H9 (cell line): ENCODE data around the gene IMPA2. TPM values are rescaled to one million over a fixed set of nuclear protein-coding genes. Genes with fewer than 3 reads are reported as not detected.

Experiments
- DNase-seq: peaks from one replicate; pipeline ENCODE4 v3.0.0-alpha.2; 2017
- H2AFZ ChIP-seq: one replicate; pipeline ENCODE4 v1.6.1; 2013; ENCODE audit warnings: mild to moderate bottlenecking, low read length, control low read depth, moderate library complexity
- H2AK5ac ChIP-seq: 2 replicates; pipeline ENCODE4 v1.6.1; 2013; ENCODE audit warnings: low read length, control low read depth, mixed read lengths; ENCODE audit not compliant: insufficient read length
- H2BK120ac ChIP-seq: one replicate; pipeline ENCODE4 v1.6.1; 2013; ENCODE audit warnings: low read depth, mild to moderate bottlenecking, low read length, control low read depth, inconsistent platforms; ENCODE audit not compliant: poor library complexity, severe bottlenecking
- H2BK12ac ChIP-seq: 2 replicates; pipeline ENCODE4 v1.6.1; 2013; ENCODE audit warnings: low read length, control low read depth, mixed read lengths, low read depth; ENCODE audit not compliant: insufficient read length
- H2BK15ac ChIP-seq: 2 replicates; pipeline ENCODE4 v1.6.1; 2013; ENCODE audit warnings: low read depth, low read length, control low read depth
- H2BK20ac ChIP-seq: one replicate; pipeline ENCODE4 v1.6.1; 2013; ENCODE audit warnings: low read depth, mild to moderate bottlenecking, low read length, control low read depth, inconsistent platforms; ENCODE audit not compliant: poor library complexity, severe bottlenecking
- H2BK5ac ChIP-seq: 2 replicates; pipeline ENCODE4 v1.6.1; 2013; ENCODE audit warnings: low read length, control low read depth, mixed read lengths; ENCODE audit not compliant: insufficient read length
- H3K14ac ChIP-seq: 2 replicates; pipeline ENCODE4 v1.6.1; 2013; ENCODE audit warnings: low read length, control low read depth; ENCODE audit not compliant: insufficient read depth
- H3K18ac ChIP-seq: 2 replicates; pipeline ENCODE4 v1.6.1; 2013; ENCODE audit warnings: low read depth, mild to moderate bottlenecking, mixed read lengths, low read length, control low read depth; ENCODE audit not compliant: insufficient read length
- H3K23ac ChIP-seq: 2 replicates; pipeline ENCODE4 v1.6.1; 2013; ENCODE audit warnings: low read length, control low read depth, mixed read lengths, low read depth; ENCODE audit not compliant: insufficient read length
- H3K23me2 ChIP-seq: 2 replicates; pipeline ENCODE4 v1.6.1; 2013; ENCODE audit warnings: low read depth, mild to moderate bottlenecking, mixed read lengths, low read length, control low read depth; ENCODE audit not compliant: insufficient read length, poor library complexity, severe bottlenecking
- H3K27ac ChIP-seq: 2 replicates; pipeline ENCODE4 v1.5.1; 2013; ENCODE audit warnings: low read length, control low read depth, mixed read lengths, low read depth; ENCODE audit not compliant: insufficient read length
- H3K27me3 ChIP-seq: 2 replicates; pipeline ENCODE4 v1.6.1; 2013; ENCODE audit warnings: low read length, control low read depth, inconsistent platforms; ENCODE audit not compliant: insufficient read depth
- H3K4ac ChIP-seq: 2 replicates; pipeline ENCODE4 v1.6.1; 2013; ENCODE audit warnings: low read depth, mild to moderate bottlenecking, control low read depth, inconsistent platforms, low read length, moderate library complexity
- H3K4me1 ChIP-seq: 2 replicates; pipeline ENCODE4 v1.6.1; 2013; ENCODE audit warnings: low read length, control low read depth, inconsistent platforms; ENCODE audit not compliant: insufficient read depth
- H3K4me2 ChIP-seq: 2 replicates; pipeline ENCODE4 v1.6.1; 2013; ENCODE audit warnings: low read length, control low read depth, mixed read lengths; ENCODE audit not compliant: insufficient read length, insufficient read depth
- H3K56ac ChIP-seq: 2 replicates; pipeline ENCODE4 v1.6.1; 2013; ENCODE audit warnings: low read depth, mild to moderate bottlenecking, mixed read lengths, low read length, control low read depth; ENCODE audit not compliant: insufficient read length
- H3K79me1 ChIP-seq: 2 replicates; pipeline ENCODE4 v1.6.1; 2013; ENCODE audit warnings: low read depth, mild to moderate bottlenecking, moderate library complexity, low read length, control low read depth, inconsistent platforms; ENCODE audit not compliant: insufficient read depth, poor library complexity, severe bottlenecking
- H3K79me2 ChIP-seq: 2 replicates; pipeline ENCODE4 v1.6.1; 2013; ENCODE audit warnings: low read length, control low read depth, inconsistent platforms; ENCODE audit not compliant: insufficient read depth
- H3K9ac ChIP-seq: 2 replicates; pipeline ENCODE4 v1.6.1; 2013; ENCODE audit warnings: low read length, control low read depth, mixed read lengths; ENCODE audit not compliant: insufficient read length; ENCODE audit errors: extremely low read depth
- H3K9me3 ChIP-seq: one replicate; pipeline ENCODE4 v1.6.1; 2013; ENCODE audit warnings: low read depth, low read length, inconsistent platforms; ENCODE audit not compliant: control insufficient read depth
- H3T11ph ChIP-seq: one replicate; pipeline ENCODE4 v1.6.1; 2013; ENCODE audit warnings: mild to moderate bottlenecking, low read length, control low read depth, inconsistent platforms
- H4K20me1 ChIP-seq: one replicate; pipeline ENCODE4 v1.6.1; 2013; ENCODE audit not compliant: control insufficient read depth, insufficient read length, insufficient read depth
- H4K5ac ChIP-seq: 2 replicates; pipeline ENCODE4 v1.6.1; 2013; ENCODE audit warnings: low read depth, mild to moderate bottlenecking, mixed read lengths, low read length, control low read depth; ENCODE audit not compliant: insufficient read length
- H4K8ac ChIP-seq: replicated peaks from 2 replicates; pipeline ENCODE4 v1.6.1; 2013; ENCODE audit warnings: low read length, control low read depth, mixed read lengths, low read depth; ENCODE audit not compliant: insufficient read length
- H4K91ac ChIP-seq: 2 replicates; pipeline ENCODE4 v1.6.1; 2013; ENCODE audit warnings: low read depth, mild to moderate bottlenecking, moderate library complexity, mixed read lengths, low read length, control low read depth; ENCODE audit not compliant: insufficient read length
- H3K27ac Mint-ChIP-seq, 3 experiments: 2 replicates in 2 of 3; 3 replicates in 1 of 3; pipeline ENCODE4 v1.8.0; 2020 to 2021; ENCODE audit warnings: mixed read lengths in 3 of 3, mild to moderate bottlenecking in 1 of 3, moderate library complexity in 1 of 3
- H3K27me3 Mint-ChIP-seq: 2 replicates; pipeline ENCODE4 v1.8.0; 2021; ENCODE audit warnings: low read depth, mild to moderate bottlenecking, moderate library complexity, mixed read lengths
- H3K36me3 Mint-ChIP-seq, 3 experiments: 2 replicates in 2 of 3; 3 replicates in 1 of 3; pipeline ENCODE4 v1.8.0; 2020 to 2021; ENCODE audit warnings: low read depth in 3 of 3, mixed read lengths in 3 of 3; ENCODE audit not compliant: insufficient read depth in 1 of 3
- H3K4me1 Mint-ChIP-seq, 2 experiments: 2 replicates each; pipeline ENCODE4 v1.8.0; 2020; ENCODE audit warnings: mixed read lengths in 2 of 2
- H3K4me3 Mint-ChIP-seq, 2 experiments: 2 replicates in 1 of 2; 3 replicates in 1 of 2; pipeline ENCODE4 v1.8.0; 2020 to 2021; ENCODE audit warnings: mild to moderate bottlenecking in 2 of 2, mixed read lengths in 2 of 2, moderate library complexity in 1 of 2
- H3K9me3 Mint-ChIP-seq, 2 experiments: 2 replicates in 1 of 2; 3 replicates in 1 of 2; pipeline ENCODE4 v1.8.0; 2020; ENCODE audit warnings: mild to moderate bottlenecking in 2 of 2, mixed read lengths in 2 of 2, moderate library complexity in 1 of 2
- CTCF ChIP-seq: fragments of 200-600 bp; sonication (generic); conservative IDR thresholded peaks from 3 replicates; pipeline ENCODE4 v1.8.0; 2021; ENCODE audit warnings: antibody characterized with exemption, mild to moderate bottlenecking
- WGBS: extraction: QIAGEN DNeasy Blood & Tissue Kit; methylation state at CpG from one replicate; pipeline ENCODE4 v1.1.7; 2013; ENCODE audit warnings: missing lambda C conversion rate, low lambda C conversion rate, mixed read lengths; ENCODE audit not compliant: insufficient read length; ENCODE audit errors: extremely low coverage; 5-methylcytosine and 5-hydroxymethylcytosine counted together
- total RNA-seq: library from RNA; stranded (reverse); gene quantifications from 2 replicates; pipeline ENCODE4 v1.2.1, GENCODE V29; 2021

IMPA2 gene
- total RNA-seq, 1 experiment from 2014 or later, result 73.8 TPM

- TF ChIP-seq CTCF, result no peak
- Histone ChIP-seq H2BK20ac (no peak overlapping the region), H2AK5ac (no peak overlapping the region), H4K8ac (no peak overlapping the region), H3K4ac (no peak overlapping the region), H3K27ac (no peak overlapping the region), H2AFZ (no peak overlapping the region), H4K91ac (no peak overlapping the region), H3K23me2 (no peaks in the 10 kb centered on the region), H4K5ac (no peak overlapping the region), H3T11ph (no peak overlapping the region), H3K23ac (no peak overlapping the region), H4K20me1 (no peaks in the 10 kb centered on the region), H3K4me1 (no peaks in the 10 kb centered on the region), H3K9ac (no peak overlapping the region), H3K56ac (no peak overlapping the region), H3K9me3 (no peaks in the 10 kb centered on the region), H2BK5ac (no peak overlapping the region), H3K27me3 (no peaks in the 10 kb centered on the region), H3K4me2 (no peak overlapping the region), H3K18ac (no peak overlapping the region), H3K79me2 (no peaks in the 10 kb centered on the region), H3K79me1 (no peaks in the 10 kb centered on the region), H3K14ac (no peak overlapping the region), H2BK120ac (no peak overlapping the region), H2BK12ac (no peak overlapping the region), H2BK15ac (no peak overlapping the region)
- Mint-ChIP-seq H3K27ac (no peak overlapping the region), H3K4me1 (peaks cover 10 to 11% of the 10 kb centered on the region in 2 experiments), H3K9me3 (no peaks in the 10 kb centered on the region; a peak in 2 of 5 replicates), H3K27me3 (no peaks in the 10 kb centered on the region), H3K4me3 (no peak overlapping the region), H3K36me3 (peaks cover 30 to 70% (median 68%) of the 10 kb centered on the region in 3 experiments)
- no peak for DNase-seq
- WGBS, result no CpG with 5 or more reads among the region's 4 CpGs
Observed at GRCh38 chr18:12027480-12027879, 46.2 kb downstream of the IMPA2 start.
